HS-5 (cell line): ENCODE results near the gene CLDN22.

Source experiments
- DNase-seq: peaks from one replicate; pipeline ENCODE4 v3.0.0-alpha.2; 2012; ENCODE audit warnings: low read depth

Gene CLDN22

GRCh38 chr4:183272384-183272783 is 47.7 kb downstream of the CLDN22 start:
- no peak for DNase-seq

GRCh38 chr4:183268556-183268955 is 51.5 kb downstream of the CLDN22 start:
- no peak for DNase-seq
